Measurements from ENCODE around the gene RENBP. TPM values are rescaled to one million over a fixed set of nuclear protein-coding genes. Genes with fewer than 3 reads are reported as not detected.

The RENBP gene
- total RNA-seq, 1 donor from 2014 or later = 46.4 TPM

- H3K27me3 ChIP-seq = no peaks in the 10 kb centered on the region
- ATAC-seq (peak; percentile 71), DNase-seq (peak; percentile 91)
- TF ChIP-seq CTCF (IDR thresholded peaks at IDR 0.05) = no peak
- H3K36me3 ChIP-seq = no peaks in the 10 kb centered on the region
- peak within 1 kb of the TSS; percentile 98 for H3K27ac ChIP-seq
- peaks cover 27% of the 10 kb centered on the region for H3K4me1 ChIP-seq
- intact Hi-C loops (cut with DNase I) = no loop called here
- H3K4me3 ChIP-seq = peak within 1 kb of the TSS; percentile 68
- H3K9me3 ChIP-seq = no peaks in the 10 kb centered on the region
Measured at GRCh38 chrX:153972368-153973126, 28.1 kb upstream of the RENBP start, which contains the start of gene TMEM187. TMEM187 (plus strand) TSS chrX:153972754; CDS start chrX:153982063, 9,309 bp downstream.

- H3K4me1 ChIP-seq = peaks cover 34% of the 10 kb centered on the region
- intact Hi-C loops (cut with DNase I) = no loop called here
- DNase-seq (peak; percentile 95), ATAC-seq (peak; percentile 72)
- H3K9me3 ChIP-seq = no peaks in the 10 kb centered on the region
- peak within 1 kb of the TSS; percentile 98 for H3K27ac ChIP-seq
- H3K36me3 ChIP-seq = no peaks in the 10 kb centered on the region
- no peaks in the 10 kb centered on the region for H3K27me3 ChIP-seq
- no peak for TF ChIP-seq CTCF (IDR thresholded peaks at IDR 0.05)
- H3K4me3 ChIP-seq = peak within 1 kb of the TSS; percentile 68
Measured at GRCh38 chrX:153971450-153972367, 27.3 kb upstream of the RENBP start, which contains the start of gene HCFC1. HCFC1 (minus strand) TSS chrX:153971818; CDS start chrX:153970840, 978 bp downstream.

GRCh38 chrX:153971124-153971449 lies 26.6 kb upstream of the RENBP start:
- Histone ChIP-seq H3K4me1 (peaks cover 41% of the 10 kb centered on the region), H3K27me3 (no peaks in the 10 kb centered on the region), H3K27ac (peak overlapping the region; percentile 98), H3K36me3 (no peaks in the 10 kb centered on the region), H3K4me3 (peak overlapping the region; percentile 68), H3K9me3 (no peaks in the 10 kb centered on the region)
- intact Hi-C loops (cut with DNase I) = no loop called here
- TF ChIP-seq CTCF (IDR thresholded peaks at IDR 0.05) = no peak
- DNase-seq (peak; percentile 94), ATAC-seq (peak; percentile 74)

- TF ChIP-seq CTCF (IDR thresholded peaks at IDR 0.05) = no peak
- Histone ChIP-seq H3K9me3 (no peaks in the 10 kb centered on the region), H3K27ac (peak overlapping the region; percentile 98), H3K4me1 (peaks cover 46% of the 10 kb centered on the region), H3K4me3 (peak overlapping the region; percentile 68), H3K36me3 (no peaks in the 10 kb centered on the region), H3K27me3 (no peaks in the 10 kb centered on the region)
- ATAC-seq (peak; percentile 2), DNase-seq (no peak)
- intact Hi-C loops (cut with DNase I) = no loop called here
Measured at GRCh38 chrX:153970357-153971123, 26.1 kb upstream of the RENBP start.

GRCh38 chrX:153969904-153970356 lies 25.5 kb upstream of the RENBP start:
- peaks cover 47% of the 10 kb centered on the region for H3K4me1 ChIP-seq
- DNase-seq (no peak), ATAC-seq (no peak)
- TF ChIP-seq CTCF (IDR thresholded peaks at IDR 0.05) = no peak
- H3K9me3 ChIP-seq = no peaks in the 10 kb centered on the region
- no peaks in the 10 kb centered on the region for H3K36me3 ChIP-seq
- intact Hi-C loops (cut with DNase I) = no loop called here
- no peaks in the 10 kb centered on the region for H3K27me3 ChIP-seq
- peak overlapping the region; percentile 65 for H3K27ac ChIP-seq
- H3K4me3 ChIP-seq = peak overlapping the region; percentile 68
